ENCODE data around the gene CADM1.

CADM1 gene

GRCh38 chr11:115466122-115466521, 38.1 kb downstream of the CADM1 start:
- no peak for DNase-seq
- no peak for TF ChIP-seq CTCF (IDR thresholded peaks at IDR 0.05)

GRCh38 chr11:115464269-115464668, 39.9 kb downstream of the CADM1 start:
- intact Hi-C loops (cut with DNase I; ENCODE audit: low total_unique reads): no loop called here
- H3K4me1 ChIP-seq: no peaks in the 10 kb centered on the region

More at GRCh38 chr11:115466122-115466521, 38.1 kb downstream of the CADM1 start:
- Histone ChIP-seq H3K27ac (no peak overlapping the region), H3K4me3 (no peak overlapping the region), H3K4me1 (no peaks in the 10 kb centered on the region), H3K27me3 (no peaks in the 10 kb centered on the region), H3K9me3 (no peaks in the 10 kb centered on the region), H3K36me3 (no peaks in the 10 kb centered on the region)
- intact Hi-C loops (cut with DNase I; ENCODE audit: low total_unique reads): no loop called here

GRCh38 chr11:115463606-115464005, 40.6 kb downstream of the CADM1 start:
- intact Hi-C loops (cut with DNase I; ENCODE audit: low total_unique reads): no loop called here
- no peak overlapping the region for H3K4me3 ChIP-seq
- no peaks in the 10 kb centered on the region for H3K27me3 ChIP-seq
- DNase-seq: no peak
- no peaks in the 10 kb centered on the region for H3K9me3 ChIP-seq
- no peaks in the 10 kb centered on the region for H3K36me3 ChIP-seq
- H3K27ac ChIP-seq: no peak overlapping the region
- no peaks in the 10 kb centered on the region for H3K4me1 ChIP-seq
- no peak for TF ChIP-seq CTCF (IDR thresholded peaks at IDR 0.05)

More at GRCh38 chr11:115464269-115464668, 39.9 kb downstream of the CADM1 start:
- Histone ChIP-seq H3K27ac (no peak overlapping the region), H3K27me3 (no peaks in the 10 kb centered on the region), H3K4me3 (no peak overlapping the region), H3K9me3 (no peaks in the 10 kb centered on the region), H3K36me3 (no peaks in the 10 kb centered on the region)
- TF ChIP-seq CTCF (IDR thresholded peaks at IDR 0.05): no peak
- no peak for DNase-seq

GRCh38 chr11:115462757-115463156, 41.5 kb downstream of the CADM1 start:
- intact Hi-C loops (cut with DNase I; ENCODE audit: low total_unique reads): no loop called here
- Histone ChIP-seq H3K27me3 (no peaks in the 10 kb centered on the region), H3K9me3 (no peaks in the 10 kb centered on the region), H3K36me3 (no peaks in the 10 kb centered on the region), H3K4me1 (no peaks in the 10 kb centered on the region), H3K4me3 (no peak overlapping the region), H3K27ac (no peak overlapping the region)
- no peak for DNase-seq
- TF ChIP-seq CTCF (IDR thresholded peaks at IDR 0.05): no peak

GRCh38 chr11:115462004-115462541, 42.1 kb downstream of the CADM1 start:
- Histone ChIP-seq H3K4me1 (no peaks in the 10 kb centered on the region), H3K9me3 (no peaks in the 10 kb centered on the region), H3K36me3 (no peaks in the 10 kb centered on the region), H3K27me3 (no peaks in the 10 kb centered on the region), H3K4me3 (no peak overlapping the region), H3K27ac (no peak overlapping the region)
- TF ChIP-seq CTCF (IDR thresholded peaks at IDR 0.05): no peak
- no peak for DNase-seq
- intact Hi-C loops (cut with DNase I; ENCODE audit: low total_unique reads): no loop called here

- H3K27ac ChIP-seq: no peak overlapping the region
- H3K36me3 ChIP-seq: no peaks in the 10 kb centered on the region
- no peak for DNase-seq
- H3K27me3 ChIP-seq: no peaks in the 10 kb centered on the region
- intact Hi-C loops (cut with DNase I; ENCODE audit: low total_unique reads): no loop called here
- H3K4me3 ChIP-seq: no peak overlapping the region
- no peak for TF ChIP-seq CTCF (IDR thresholded peaks at IDR 0.05)
- no peaks in the 10 kb centered on the region for H3K4me1 ChIP-seq
- no peaks in the 10 kb centered on the region for H3K9me3 ChIP-seq
Measured at GRCh38 chr11:115460512-115460911, 43.7 kb downstream of the CADM1 start.

Measured in tibial artery (tissue), 4 donors.